Skeletal muscle satellite cell (primary cell): Measurements from ENCODE around the gene DDX23. TPM values are rescaled to one million over a fixed set of nuclear protein-coding genes. Genes with fewer than 3 reads are reported as not detected.

Experiments used
- small RNA-seq: library from RNA; depleted of rRNA; stranded (forward); fragments of <200 nt; gene quantifications from one replicate; pipeline ENCODE3, GENCODE V24; 2012

The DDX23 gene

Small RNA genes within 50 kb of the gene (small RNA-seq; reads per million reads assigned to genes)
- not detected for gene RF00019
- gene RNU6-600P, result not detected
